Endothelial cell of umbilical vein (primary cell): ENCODE results near the gene S100A14. TPM values are rescaled to one million over a fixed set of nuclear protein-coding genes. Genes with fewer than 3 reads are reported as not detected.

Experiments used
- BruUV-seq: library from RNA; stranded (reverse); fragments of 400-500 nt; replicated peaks from 2 replicates; lab custom pipeline; 2021; lab: Mats Ljungman, UMichigan
- CTCF ChIA-PET: fragments of 300-600, 350-600 bp; sonication (Branson Sonifier 250); formaldehyde crosslinking; loops from one replicate; lab custom pipeline; 2021; ENCODE audit warnings: antibody characterized with exemption, inconsistent platforms; lab: Charles Lee
- POLR2A ChIA-PET: fragments of 300-600, 350-600 bp; sonication (Branson Sonifier 250); formaldehyde crosslinking; loops from one replicate; lab custom pipeline; 2021; ENCODE audit warnings: antibody characterized with exemption, inconsistent platforms; lab: Charles Lee
- DNase-seq: peaks from one replicate; pipeline ENCODE4 v3.0.0-alpha.2; 2011; ENCODE audit warnings: low read depth, low spot score
- FAIRE-seq: peaks from 2 replicates; lab custom pipeline; 2011; peaks lifted over from hg19 to GRCh38; lab: Jason Lieb, UNC
- H2AFZ ChIP-seq: 2 replicates; pipeline ENCODE4 v1.6.0; 2012; ENCODE audit warnings: low read depth, low read length, control low read depth, inconsistent platforms
- H3K27ac ChIP-seq: 2 replicates; pipeline ENCODE4 v1.5.1; 2011; ENCODE audit warnings: low read depth, mild to moderate bottlenecking, control low read depth, low read length, moderate library complexity; ENCODE audit not compliant: insufficient read depth
- H3K27me3 ChIP-seq, 2 experiments: 2 replicates each; pipeline versions ENCODE4 v1.6.0 to v1.6.1; 2011; ENCODE audit warnings: low read length in 2 of 2, mixed read lengths in 1 of 2; ENCODE audit not compliant: control insufficient read depth in 2 of 2, insufficient read depth in 2 of 2
- H3K36me3 ChIP-seq, 2 experiments: 2 replicates in 1 of 2; 3 replicates in 1 of 2; pipeline ENCODE4 v1.5.1; 2011; ENCODE audit warnings: low read length in 2 of 2, mild to moderate bottlenecking in 1 of 2, moderate library complexity in 1 of 2; ENCODE audit not compliant: control insufficient read depth in 2 of 2, insufficient read depth in 2 of 2; ENCODE audit errors: extremely low read depth in 1 of 2
- H3K4me1 ChIP-seq: 3 replicates; pipeline ENCODE4 v1.5.1; 2011; ENCODE audit warnings: mild to moderate bottlenecking, low read length; ENCODE audit not compliant: control insufficient read depth, insufficient read depth; ENCODE audit errors: extremely low read depth
- H3K4me2 ChIP-seq: 2 replicates; pipeline ENCODE4 v1.6.1; 2011; ENCODE audit warnings: low read length, control low read depth, mixed read lengths; ENCODE audit not compliant: insufficient read depth
- H3K4me3 ChIP-seq, 3 experiments: fragments of 200-600 bp in 1 of 3; sonication (generic), shearing (Covaris generic) in 1 of 3; replicated peaks in 1 of 3; 2 replicates each; pipeline ENCODE4 v1.5.1; 2011 to 2016; ENCODE audit warnings: control low read depth in 3 of 3, low read length in 3 of 3, mild to moderate bottlenecking in 2 of 3, inconsistent platforms in 1 of 3, low read depth in 1 of 3, moderate library complexity in 1 of 3; ENCODE audit not compliant: insufficient read depth in 1 of 3
- H3K79me2 ChIP-seq: 2 replicates; pipeline ENCODE4 v1.6.0; 2012; ENCODE audit warnings: low read length, inconsistent platforms; ENCODE audit not compliant: control insufficient read depth, insufficient read depth
- H3K9ac ChIP-seq: replicated peaks from 2 replicates; pipeline ENCODE3; 2011; ENCODE audit warnings: low read length, control low read depth; ENCODE audit not compliant: insufficient read depth; ENCODE audit errors: extremely low read depth
- H3K9me1 ChIP-seq: replicated peaks from 3 replicates; pipeline ENCODE4 v1.6.0; 2011; ENCODE audit warnings: mild to moderate bottlenecking, low read length; ENCODE audit not compliant: control insufficient read depth, insufficient read depth; ENCODE audit errors: extremely low read depth
- H3K9me3 ChIP-seq: replicated peaks from 2 replicates; pipeline ENCODE4 v1.5.1; 2012; ENCODE audit warnings: low read length, inconsistent platforms; ENCODE audit not compliant: control insufficient read depth, insufficient read depth
- H4K20me1 ChIP-seq: replicated peaks from 2 replicates; pipeline ENCODE3; 2011; ENCODE audit warnings: mild to moderate bottlenecking, low read length; ENCODE audit not compliant: control insufficient read depth, insufficient read depth; ENCODE audit errors: extremely low read depth
- FOS ChIP-seq: IDR thresholded peaks from 2 replicates; pipeline ENCODE4 v1.6.1; 2011; ENCODE audit warnings: mild to moderate bottlenecking, low read length, moderate library complexity, borderline replicate concordance; ENCODE audit not compliant: insufficient read depth
- GATA2 ChIP-seq: IDR thresholded peaks from 2 replicates; pipeline ENCODE4 v1.7.0; 2011; ENCODE audit warnings: low read depth, mild to moderate bottlenecking, moderate library complexity, mixed read lengths, low read length; ENCODE audit not compliant: insufficient read length, insufficient read depth
- JUN ChIP-seq: IDR thresholded peaks from 2 replicates; pipeline ENCODE4 v1.6.1; 2011; ENCODE audit warnings: borderline replicate concordance, low read depth; ENCODE audit not compliant: insufficient read length, insufficient read depth
- POLR2A ChIP-seq: IDR thresholded peaks from 2 replicates; pipeline ENCODE4 v1.6.1; 2012; ENCODE audit warnings: low read depth, mild to moderate bottlenecking, control low read depth, low read length
- dilution Hi-C: fragments of 300-500 bp; cut with MboI; formaldehyde crosslinking; loops from one replicate; pipeline ENCODE4 v1.15.0; 2019; ENCODE audit warnings: low sequenced_read_pairs; ENCODE audit not compliant: extremely low pct_ligation_motif_present
- intact Hi-C: fragments of 100-400 bp; cut with micrococcal nuclease; formaldehyde crosslinking; loops from one replicate; pipeline ENCODE4 v1.10.0; 2022
- polyA plus RNA-seq, 4 experiments: library from polyadenylated mRNA; depleted of rRNA in 3 of 4; stranded (reverse) in 3 of 4; unstranded in 1 of 4; fragments of >200 nt; gene quantifications; 2 replicates each; pipeline versions ENCODE4 v1.2.1 to v1.2.3, GENCODE V29; 2011 to 2012; ENCODE audit warnings: missing spikeins in 1 of 4
- total RNA-seq: library from RNA; stranded (reverse); gene quantifications from 2 replicates; pipeline ENCODE4 v1.2.3, GENCODE V29; 2021
- TF ChIP-seq, protein P1 (sequence below), 2 donors: IDR thresholded peaks; 1 replicate in 1 of 2; 2 replicates in 1 of 2; pipeline ENCODE4 v1.5.1; 2011; ENCODE audit warnings: low read length in 2 of 2, mild to moderate bottlenecking in 2 of 2, moderate library complexity in 2 of 2, control low read depth in 1 of 2, inconsistent platforms in 1 of 2, low read depth in 1 of 2; ENCODE audit not compliant: insufficient read depth in 1 of 2; ENCODE audit errors: extremely low read depth in 1 of 2
- TF ChIP-seq, protein P2 (sequence below): IDR thresholded peaks from 2 replicates; pipeline ENCODE4 v1.6.1; 2011; ENCODE audit not compliant: insufficient read depth, insufficient read length

Gene S100A14
- total and polyA plus RNA-seq, 2 donors (not counting 3 experiments of a cell fraction or from before 2014, with no cell fraction given): 0.10 TPM; not detected in 1

DNA sequence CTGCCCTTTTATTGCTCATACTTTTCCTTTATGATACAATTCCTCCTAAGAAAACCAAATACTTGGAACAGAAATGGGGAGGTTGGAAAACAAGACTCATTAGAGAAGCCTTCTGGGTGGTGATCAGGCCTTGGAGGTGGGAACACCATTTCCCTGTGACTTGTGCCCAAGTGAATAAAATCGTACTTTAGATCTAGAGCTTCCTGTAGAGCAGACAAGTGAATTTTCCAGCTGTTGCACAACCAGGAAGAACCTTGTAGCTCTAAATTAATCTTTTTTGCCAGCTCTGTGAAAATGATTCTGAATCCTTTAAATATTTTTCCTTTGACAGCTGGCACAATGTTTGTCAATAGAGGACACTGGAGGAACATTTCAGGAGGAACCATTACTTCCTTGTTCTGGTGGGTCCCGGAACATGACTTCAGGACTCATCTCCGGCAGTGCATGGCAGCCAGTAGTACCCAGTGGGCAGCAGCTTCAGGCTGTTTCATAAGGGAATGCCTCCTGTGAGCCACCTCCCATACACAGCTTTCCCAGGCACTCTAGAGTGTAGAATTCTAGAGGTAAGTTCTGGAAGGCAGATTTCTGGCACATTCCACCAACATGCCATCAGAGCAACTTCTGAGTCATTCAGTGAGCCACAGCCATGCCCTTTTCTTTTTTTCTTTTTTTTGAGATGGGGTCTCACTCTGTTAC lies 36.8 kb upstream of the S100A14 start:
- ChIA-PET CTCF (interaction anchor here (0.9 to 2.7 kb wide), 6 partner anchors 9 to 142 kb away, joined by 3 to 9 read pairs (median 4); partner anchors contain the start of genes CHTOP and S100A13), POLR2A (interaction anchor here (0.8 to 1.0 kb wide), 2 partner anchors 15 to 19 kb away, joined by 3 to 6 read pairs; partner anchors contain the start of gene CHTOP)
- no peak for TF ChIP-seq GATA2
- TF ChIP-seq POLR2A: no peak
- TF ChIP-seq, protein P1, sequence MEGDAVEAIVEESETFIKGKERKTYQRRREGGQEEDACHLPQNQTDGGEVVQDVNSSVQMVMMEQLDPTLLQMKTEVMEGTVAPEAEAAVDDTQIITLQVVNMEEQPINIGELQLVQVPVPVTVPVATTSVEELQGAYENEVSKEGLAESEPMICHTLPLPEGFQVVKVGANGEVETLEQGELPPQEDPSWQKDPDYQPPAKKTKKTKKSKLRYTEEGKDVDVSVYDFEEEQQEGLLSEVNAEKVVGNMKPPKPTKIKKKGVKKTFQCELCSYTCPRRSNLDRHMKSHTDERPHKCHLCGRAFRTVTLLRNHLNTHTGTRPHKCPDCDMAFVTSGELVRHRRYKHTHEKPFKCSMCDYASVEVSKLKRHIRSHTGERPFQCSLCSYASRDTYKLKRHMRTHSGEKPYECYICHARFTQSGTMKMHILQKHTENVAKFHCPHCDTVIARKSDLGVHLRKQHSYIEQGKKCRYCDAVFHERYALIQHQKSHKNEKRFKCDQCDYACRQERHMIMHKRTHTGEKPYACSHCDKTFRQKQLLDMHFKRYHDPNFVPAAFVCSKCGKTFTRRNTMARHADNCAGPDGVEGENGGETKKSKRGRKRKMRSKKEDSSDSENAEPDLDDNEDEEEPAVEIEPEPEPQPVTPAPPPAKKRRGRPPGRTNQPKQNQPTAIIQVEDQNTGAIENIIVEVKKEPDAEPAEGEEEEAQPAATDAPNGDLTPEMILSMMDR (IDR thresholded peaks at IDR 0.05; ENCODE audit: extremely low read depth in 1 of 2, insufficient read depth in 1 of 2, low read depth in 1 of 2, low read length in 2 of 2): no peak
- Histone ChIP-seq H3K9me3 (no peaks in the 10 kb centered on the region), H3K4me1 (peaks cover 8% of the 10 kb centered on the region), H2AFZ (peak overlapping the region; percentile 29), H3K79me2 (no peaks in the 10 kb centered on the region), H3K9me1 (no peaks in the 10 kb centered on the region), H3K27ac (no peak overlapping the region), H3K27me3 (no peaks in the 10 kb centered on the region), H3K36me3 (no peaks in the 10 kb centered on the region), H3K9ac (no peak overlapping the region), H3K4me2 (no peak overlapping the region), H3K4me3 (no peak overlapping the region), H4K20me1 (no peaks in the 10 kb centered on the region)
- DNase-seq (peak; percentile 34), FAIRE-seq (peak; percentile 78)
- BruUV-seq: no TSS peak
- dilution Hi-C loops (no loop called here), intact Hi-C loops (no loop called here)

DNA sequence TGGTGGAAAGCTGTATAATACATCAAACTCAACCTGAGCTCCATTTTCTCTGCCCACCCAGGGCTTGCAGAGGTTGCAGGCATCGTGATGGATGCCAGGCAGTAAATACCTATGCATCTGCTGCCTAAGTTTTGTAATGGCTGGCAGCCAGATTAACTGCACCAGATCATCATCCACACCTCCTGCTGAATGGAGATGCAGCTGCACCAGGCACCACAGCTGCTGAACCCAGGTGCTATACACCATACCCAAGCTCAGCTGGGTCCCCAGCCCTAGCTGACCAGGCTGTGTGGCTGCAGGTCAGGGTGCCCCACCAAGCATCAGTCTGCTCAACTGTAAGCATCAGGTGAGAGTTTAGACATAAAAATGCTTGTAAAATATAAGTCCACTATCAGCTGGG lies 35.6 kb upstream of the S100A14 start:
- H3K79me2 ChIP-seq: no peaks in the 10 kb centered on the region
- H3K4me2 ChIP-seq: no peak overlapping the region
- dilution Hi-C loops (no loop called here), intact Hi-C loops (no loop called here)
- H3K27ac ChIP-seq: no peak overlapping the region
- no peak overlapping the region for H3K4me3 ChIP-seq
- no peaks in the 10 kb centered on the region for H3K9me3 ChIP-seq
- H3K4me1 ChIP-seq: peaks cover 8% of the 10 kb centered on the region
- FAIRE-seq (no peak), DNase-seq (no peak)
- H3K9me1 ChIP-seq: no peaks in the 10 kb centered on the region
- ChIA-PET POLR2A (no interaction called here), CTCF (interaction anchor here (1.7 to 2.7 kb wide), 4 partner anchors 8 to 141 kb away, joined by 3 to 9 read pairs (median 6); partner anchors contain the start of genes CHTOP and S100A13)
- BruUV-seq: no TSS peak
- no peak overlapping the region for H3K9ac ChIP-seq
- no peaks in the 10 kb centered on the region for H3K27me3 ChIP-seq
- H3K36me3 ChIP-seq: no peaks in the 10 kb centered on the region
- TF ChIP-seq GATA2 (no peak), JUN (no peak), FOS (no peak)
- TF ChIP-seq, protein P2, sequence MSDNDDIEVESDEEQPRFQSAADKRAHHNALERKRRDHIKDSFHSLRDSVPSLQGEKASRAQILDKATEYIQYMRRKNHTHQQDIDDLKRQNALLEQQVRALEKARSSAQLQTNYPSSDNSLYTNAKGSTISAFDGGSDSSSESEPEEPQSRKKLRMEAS: no peak
- no peak overlapping the region for H2AFZ ChIP-seq
- no peaks in the 10 kb centered on the region for H4K20me1 ChIP-seq
